ENCODE data around the gene PARD3B.

GRCh38 chr2:205188239-205189138 lies 643.2 kb downstream of the PARD3B start:
- TF ChIP-seq EZH2 (IDR thresholded peaks at IDR 0.05; ENCODE audit: low read depth, low read length, severe bottlenecking) (no peak), E2F6 (IDR thresholded peaks at IDR 0.05) (no peak), CTCF (IDR thresholded peaks at IDR 0.05; ENCODE audit: control extremely low read depth in 1 of 3, insufficient read depth in 1 of 3, low read depth in 1 of 3, low read length in 3 of 3) (no peak), POLR2A (IDR thresholded peaks at IDR 0.05; ENCODE audit: control extremely low read depth in 1 of 2, low read depth in 2 of 2, low read length in 2 of 2) (no peak), EP300 (IDR thresholded peaks at IDR 0.05; ENCODE audit: borderline replicate concordance in 1 of 2, low read depth in 2 of 2, low read length in 2 of 2) (no peak), HDAC2 (IDR thresholded peaks at IDR 0.05; ENCODE audit: borderline replicate concordance in 1 of 2, low read depth in 2 of 2, low read length in 2 of 2) (no peak), JUND (IDR thresholded peaks at IDR 0.05; ENCODE audit: low read length) (no peak), BRCA1 (IDR thresholded peaks at IDR 0.05; ENCODE audit: low read depth, low read length) (no peak), TEAD4 (IDR thresholded peaks at IDR 0.05; ENCODE audit: low read depth, low read length) (no peak)
- TF ChIP-seq, protein P1, sequence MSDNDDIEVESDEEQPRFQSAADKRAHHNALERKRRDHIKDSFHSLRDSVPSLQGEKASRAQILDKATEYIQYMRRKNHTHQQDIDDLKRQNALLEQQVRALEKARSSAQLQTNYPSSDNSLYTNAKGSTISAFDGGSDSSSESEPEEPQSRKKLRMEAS (IDR thresholded peaks at IDR 0.05): no peak
- TF ChIP-seq, protein P2, sequence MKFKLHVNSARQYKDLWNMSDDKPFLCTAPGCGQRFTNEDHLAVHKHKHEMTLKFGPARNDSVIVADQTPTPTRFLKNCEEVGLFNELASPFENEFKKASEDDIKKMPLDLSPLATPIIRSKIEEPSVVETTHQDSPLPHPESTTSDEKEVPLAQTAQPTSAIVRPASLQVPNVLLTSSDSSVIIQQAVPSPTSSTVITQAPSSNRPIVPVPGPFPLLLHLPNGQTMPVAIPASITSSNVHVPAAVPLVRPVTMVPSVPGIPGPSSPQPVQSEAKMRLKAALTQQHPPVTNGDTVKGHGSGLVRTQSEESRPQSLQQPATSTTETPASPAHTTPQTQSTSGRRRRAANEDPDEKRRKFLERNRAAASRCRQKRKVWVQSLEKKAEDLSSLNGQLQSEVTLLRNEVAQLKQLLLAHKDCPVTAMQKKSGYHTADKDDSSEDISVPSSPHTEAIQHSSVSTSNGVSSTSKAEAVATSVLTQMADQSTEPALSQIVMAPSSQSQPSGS (IDR thresholded peaks at IDR 0.05; ENCODE audit: low read length): no peak

Measured in H1 (cell line).